NCI-H187 (cell line): ENCODE results near the gene NHS.
A peak's percentile ranks its signal among the peaks of the same experiment; 100 is the strongest.

Experiments used
- DNase-seq, 2 experiments: peaks; one replicate each; lab custom pipeline; 2025; lab: John Stamatoyannopoulos, UW

NHS gene

GRCh38 chrX:17622331-17622730 is 247.3 kb downstream of the NHS start:
- DNase-seq = no peak

DNA sequence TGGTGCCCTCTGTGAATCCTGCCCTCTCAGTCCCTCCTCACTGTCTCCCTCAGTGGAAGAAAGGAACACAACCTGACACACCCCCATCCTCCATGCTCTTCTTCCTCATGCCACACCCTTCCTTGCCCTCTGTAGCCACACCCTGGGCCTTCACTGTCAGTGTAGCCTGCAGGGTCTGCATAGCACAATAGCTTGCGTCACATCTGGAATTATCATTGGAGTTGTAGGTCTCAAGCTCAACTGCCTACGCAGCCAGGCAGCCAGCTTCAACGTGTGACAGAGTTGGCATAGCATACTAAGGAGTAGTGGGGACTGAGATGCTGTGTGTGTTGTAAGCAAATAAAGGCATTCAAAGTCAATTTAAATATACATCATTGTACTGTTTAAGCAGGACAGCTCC is 248.8 kb downstream of the NHS start:
- DNase-seq = no peak

DNA sequence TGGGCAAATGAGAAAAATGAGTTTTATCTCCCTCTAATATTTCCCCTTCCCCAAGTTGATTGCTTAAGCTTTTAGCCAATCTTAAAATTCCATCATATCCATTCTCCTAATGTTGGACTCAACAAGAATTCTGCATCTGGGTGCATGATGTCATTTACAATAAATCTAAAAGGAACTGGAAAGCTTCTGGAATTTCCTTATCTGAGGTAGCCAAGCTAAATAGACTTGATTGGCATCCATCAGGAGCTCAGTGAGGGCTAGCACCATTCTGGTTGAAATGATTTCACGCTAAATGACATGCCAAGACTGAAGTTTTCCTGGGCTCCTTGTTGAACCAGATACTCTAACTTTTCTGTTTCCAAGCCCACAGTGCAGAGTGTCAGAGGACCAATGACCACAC is 252.0 kb downstream of the NHS start:
- no peak for DNase-seq

DNA sequence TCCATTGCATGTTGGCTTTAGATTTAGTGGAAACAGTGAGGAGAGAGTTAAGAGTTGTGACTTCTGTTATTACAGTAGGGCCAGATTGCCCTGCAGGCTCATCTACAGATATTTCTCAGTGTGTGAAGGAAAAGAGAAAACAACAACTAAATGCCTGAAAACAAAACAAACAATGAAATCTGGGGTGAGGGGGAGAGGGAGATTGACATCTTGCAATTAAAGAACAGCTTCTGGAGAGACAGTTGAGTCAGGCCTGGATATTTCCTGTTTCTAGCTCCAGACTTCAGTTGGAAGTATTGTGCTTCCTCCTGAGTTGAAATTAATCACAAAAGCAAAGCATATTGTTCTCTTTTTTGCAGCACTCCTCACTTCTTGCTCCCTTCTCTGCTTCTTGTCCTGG is 254.0 kb downstream of the NHS start:
- no peak for DNase-seq

DNA sequence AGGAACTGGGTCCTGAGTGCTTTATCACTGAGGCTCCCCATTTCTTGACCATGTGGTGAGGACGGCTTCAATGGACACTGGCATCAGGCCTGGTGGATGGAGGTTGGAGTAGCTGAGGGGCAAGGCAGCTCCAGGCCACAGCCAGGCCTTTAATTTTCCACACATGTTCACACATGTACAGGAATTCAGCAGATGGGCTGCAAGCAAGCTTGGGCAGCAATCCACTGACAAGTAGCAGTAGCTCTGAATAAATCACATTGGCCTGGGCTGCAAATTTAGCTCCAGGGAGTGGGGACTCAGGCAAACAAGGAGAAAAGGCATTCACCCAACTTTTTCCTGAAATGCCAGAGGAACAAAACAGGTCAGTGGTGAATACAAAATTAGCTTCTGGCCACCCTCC is 254.5 kb downstream of the NHS start:
- no peak for DNase-seq

DNA sequence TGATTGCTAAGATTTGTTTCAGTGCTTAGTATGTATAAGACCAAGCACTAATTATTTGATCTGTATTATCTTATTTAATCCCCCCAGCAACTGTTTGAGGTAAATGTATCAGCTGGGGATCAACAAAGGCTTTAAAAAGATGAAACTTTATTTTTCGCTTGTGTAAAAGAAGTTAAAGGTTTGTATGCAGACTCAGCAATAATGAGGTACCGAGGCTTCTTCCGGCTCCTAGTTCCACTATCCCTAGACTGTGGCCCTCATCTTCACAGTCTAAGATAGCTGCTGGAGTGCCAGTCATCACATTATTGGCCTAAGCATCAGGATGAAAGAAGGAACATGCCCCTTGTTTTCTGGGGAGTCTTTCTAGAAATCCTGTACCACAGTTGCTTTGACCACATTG is 256.6 kb downstream of the NHS start:
- no peak for DNase-seq

GRCh38 chrX:17632942-17633341 is 257.9 kb downstream of the NHS start:
- DNase-seq = no peak

DNA sequence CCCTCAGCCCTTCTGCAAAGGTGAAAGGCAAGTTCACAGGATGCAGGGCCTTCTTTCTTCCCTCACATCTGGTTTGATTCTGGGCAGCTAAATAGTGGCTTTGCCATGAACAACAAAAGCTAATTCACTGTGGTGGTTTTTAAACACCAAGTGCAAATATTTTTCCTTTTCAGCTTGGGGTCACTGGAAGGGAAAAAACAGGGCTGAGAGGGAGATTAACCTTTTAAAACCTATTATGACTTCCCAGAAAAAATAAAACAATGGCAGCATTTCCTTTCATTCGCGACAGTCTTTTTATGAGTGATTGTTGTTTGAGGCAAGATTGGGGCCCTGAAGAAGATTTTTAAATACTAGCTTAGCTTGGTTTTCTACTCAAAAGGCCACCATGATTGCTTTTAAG is 258.5 kb downstream of the NHS start:
- no peak for DNase-seq

- DNase-seq = peak in 1 of 2 experiments; percentile 32
Observed at GRCh38 chrX:17634542-17635207, 259.7 kb downstream of the NHS start.

- DNase-seq = peak; percentile 32 to 43
Observed at GRCh38 chrX:17635231-17635630, 260.2 kb downstream of the NHS start.

GRCh38 chrX:17637235-17637634 is 262.2 kb downstream of the NHS start:
- DNase-seq = no peak

DNA sequence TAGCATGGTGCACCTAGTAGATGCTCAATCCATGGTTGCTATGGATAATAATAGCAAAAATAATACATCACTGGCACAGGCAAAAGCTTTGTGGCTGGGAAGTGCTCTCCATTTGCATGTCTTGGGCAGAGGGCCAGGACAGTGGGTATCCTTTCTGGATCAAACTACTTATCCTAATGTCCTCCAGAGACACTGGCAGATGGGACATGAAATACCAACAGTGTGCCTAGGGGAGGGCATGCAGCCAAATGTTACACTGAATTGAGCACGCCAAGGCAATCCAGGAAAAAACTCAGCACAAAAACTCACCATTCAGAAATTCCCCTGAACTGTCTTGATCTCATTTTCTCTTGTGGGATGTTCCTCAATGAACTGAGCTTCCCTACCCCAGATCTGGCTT is 263.7 kb downstream of the NHS start:
- no peak for DNase-seq

- no peak for DNase-seq
Observed at GRCh38 chrX:17642891-17643290, 267.9 kb downstream of the NHS start.

DNA sequence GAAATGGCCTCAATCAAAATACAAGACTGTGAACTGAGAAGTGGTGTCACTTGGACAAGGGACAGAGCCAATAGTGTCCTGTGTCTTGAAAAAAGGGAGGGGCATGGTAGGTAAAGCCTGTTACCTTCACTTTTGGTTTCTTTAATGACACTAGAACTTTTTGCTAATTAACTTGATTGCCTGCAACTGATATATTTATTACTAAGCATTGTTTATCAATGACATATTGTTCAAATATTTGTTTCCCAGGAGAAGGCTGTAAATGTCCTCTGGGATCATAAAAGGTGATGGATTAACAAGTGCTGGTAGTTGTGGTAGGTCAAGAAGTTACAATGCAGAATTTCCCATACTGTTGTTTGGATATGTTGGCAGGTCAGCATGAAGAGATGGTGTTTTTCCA is 268.5 kb downstream of the NHS start:
- DNase-seq = no peak

- DNase-seq = no peak
Observed at GRCh38 chrX:17644001-17644400, 269.0 kb downstream of the NHS start.

DNA sequence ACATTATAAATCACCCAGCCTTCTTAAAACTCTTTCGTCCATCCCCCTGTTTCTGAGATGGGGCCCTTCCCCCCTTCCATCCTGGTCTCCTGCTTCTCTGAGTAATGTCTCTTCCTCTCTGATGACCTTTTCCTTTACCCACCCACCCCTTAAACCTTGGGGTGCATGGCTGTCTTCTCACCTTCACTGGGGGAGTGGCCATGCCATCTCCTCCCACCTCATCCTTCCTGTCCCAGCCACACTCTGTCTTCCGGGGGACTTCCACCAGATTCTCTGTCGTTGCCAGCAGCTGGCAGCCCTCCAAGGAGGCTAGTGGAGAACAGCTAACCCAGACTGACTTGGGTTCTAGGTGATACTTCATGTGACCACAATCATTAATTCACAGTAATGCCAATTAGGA is 279.1 kb downstream of the NHS start:
- no peak for DNase-seq

DNA sequence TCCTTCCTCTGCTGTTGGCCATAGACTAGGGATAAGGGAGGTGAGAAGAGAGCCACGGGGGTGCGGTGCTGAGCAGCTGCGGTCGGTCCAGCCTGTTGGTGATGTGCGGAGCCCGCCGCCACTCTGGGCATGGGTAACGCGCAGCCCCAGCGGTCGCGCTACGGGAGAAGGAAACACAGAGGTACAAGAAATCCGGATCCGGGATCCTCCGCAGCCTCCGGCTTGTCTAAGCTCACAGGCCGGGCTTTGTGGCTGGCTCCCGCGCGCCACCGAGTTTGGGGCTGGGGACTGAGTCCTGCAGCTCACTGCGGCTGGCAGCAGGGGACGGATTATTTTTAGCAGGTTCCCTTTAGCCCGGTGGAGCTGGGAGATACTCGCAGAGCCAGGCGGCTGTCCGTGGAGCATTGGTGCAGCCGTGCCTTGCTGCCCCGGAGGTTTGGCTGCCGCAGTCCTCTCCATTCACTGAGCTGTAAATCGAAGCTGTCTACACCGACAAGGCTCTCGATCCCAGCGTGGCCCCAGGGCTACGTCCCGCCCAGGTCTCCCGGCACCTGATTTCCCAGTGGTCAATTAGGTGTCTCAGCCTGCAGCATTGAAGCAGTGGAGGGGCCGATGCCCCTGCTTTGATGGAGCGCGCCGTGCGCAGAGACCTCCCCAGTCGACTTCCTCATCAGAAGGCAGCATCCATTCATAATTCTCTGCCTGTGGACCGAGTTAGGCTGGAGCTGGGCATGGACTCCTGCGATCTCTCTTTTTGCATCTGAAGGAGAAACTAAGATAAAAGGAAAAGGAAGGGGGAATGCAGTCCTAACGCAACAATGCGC is 280.4 kb downstream of the NHS start:
- DNase-seq = no peak

- DNase-seq = no peak
Observed at GRCh38 chrX:17656035-17656418, 281.0 kb downstream of the NHS start.

GRCh38 chrX:17656556-17656955 is 281.6 kb downstream of the NHS start:
- DNase-seq = no peak

DNA sequence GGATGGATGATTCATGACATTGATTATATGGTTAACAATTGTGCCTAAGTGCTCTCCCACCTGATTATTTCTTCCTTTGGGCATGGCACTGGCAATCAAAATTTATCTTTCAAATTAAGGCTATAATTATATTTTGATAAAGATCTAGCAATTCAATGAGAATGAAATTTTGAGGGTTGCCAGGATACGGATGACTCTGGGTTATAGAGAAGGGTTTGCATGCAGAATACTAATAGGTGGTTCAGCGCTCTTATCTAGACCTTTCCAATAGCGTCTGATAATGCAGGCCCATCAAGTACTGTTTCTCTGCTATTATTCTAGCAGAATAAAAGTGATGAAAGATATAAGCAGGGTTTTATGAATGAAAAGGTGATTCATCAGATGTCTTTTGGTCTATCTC is 287.4 kb downstream of the NHS start:
- no peak for DNase-seq

GRCh38 chrX:17668929-17669328 is 293.9 kb downstream of the NHS start:
- DNase-seq = no peak

DNA sequence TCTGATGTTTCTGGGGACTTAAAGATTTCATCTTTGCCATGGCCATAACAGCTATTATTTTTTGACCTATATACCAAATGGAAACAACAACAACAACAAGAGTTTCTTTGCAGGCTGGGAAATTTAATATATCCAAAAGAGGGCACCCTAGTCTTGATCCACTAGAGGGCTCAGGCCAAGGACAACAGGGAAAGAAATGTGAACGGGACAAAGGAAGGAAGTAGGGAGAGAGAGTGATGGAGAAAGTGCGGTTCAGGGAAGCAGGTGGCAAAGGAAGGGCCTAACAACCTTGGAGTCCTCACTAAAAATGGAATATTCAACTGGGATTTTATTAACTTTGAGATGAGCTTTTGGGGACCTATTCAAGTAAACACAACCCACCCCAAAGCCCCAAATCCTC is 294.5 kb downstream of the NHS start:
- DNase-seq = no peak

DNA sequence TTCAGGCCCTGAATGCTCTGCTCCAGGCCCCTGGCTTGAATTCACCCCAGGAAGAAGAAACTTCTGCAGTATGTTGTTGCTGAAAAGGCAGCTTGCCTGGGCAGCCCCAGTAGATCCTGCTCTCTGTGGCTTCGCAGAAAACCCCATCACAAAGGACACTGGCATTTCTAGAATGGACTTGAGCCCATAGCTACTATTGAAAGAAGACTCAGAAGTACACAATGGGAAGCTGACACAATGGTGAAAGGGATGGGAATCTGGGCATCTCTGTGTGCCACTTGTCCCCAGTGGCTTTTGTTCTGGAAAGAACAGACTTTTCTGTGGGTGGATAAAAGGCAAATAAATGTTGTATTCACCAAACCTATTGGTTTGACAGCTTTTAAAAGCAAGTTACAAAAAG is 294.9 kb downstream of the NHS start:
- DNase-seq = no peak

DNA sequence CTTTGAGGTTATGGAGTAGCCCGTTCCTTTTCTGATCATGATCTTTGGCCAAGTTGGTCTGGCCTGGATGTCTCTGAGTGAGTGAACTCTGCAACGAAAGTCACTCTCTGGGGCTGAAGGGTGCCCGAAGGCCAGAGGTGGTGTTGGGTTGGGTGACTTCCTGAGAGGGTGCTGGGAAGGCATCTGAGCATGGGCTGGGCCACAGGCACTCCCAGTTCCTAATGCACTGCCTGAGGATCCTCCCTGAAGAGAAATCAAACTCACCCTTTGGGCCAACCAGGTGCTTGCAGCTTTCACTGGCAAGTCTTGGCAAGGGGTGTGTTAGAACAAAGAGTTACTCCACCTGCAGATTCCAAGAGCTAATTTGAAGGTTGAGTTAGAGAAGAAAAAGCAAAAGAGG is 295.9 kb downstream of the NHS start:
- DNase-seq = no peak
